ENCODE measurements around the gene UNC5A. TPM values are rescaled to one million over a fixed set of nuclear protein-coding genes. Genes with fewer than 3 reads are reported as not detected.

Gene UNC5A
- total RNA-seq, 2 experiments from 2014 or later, result not detected

DNA sequence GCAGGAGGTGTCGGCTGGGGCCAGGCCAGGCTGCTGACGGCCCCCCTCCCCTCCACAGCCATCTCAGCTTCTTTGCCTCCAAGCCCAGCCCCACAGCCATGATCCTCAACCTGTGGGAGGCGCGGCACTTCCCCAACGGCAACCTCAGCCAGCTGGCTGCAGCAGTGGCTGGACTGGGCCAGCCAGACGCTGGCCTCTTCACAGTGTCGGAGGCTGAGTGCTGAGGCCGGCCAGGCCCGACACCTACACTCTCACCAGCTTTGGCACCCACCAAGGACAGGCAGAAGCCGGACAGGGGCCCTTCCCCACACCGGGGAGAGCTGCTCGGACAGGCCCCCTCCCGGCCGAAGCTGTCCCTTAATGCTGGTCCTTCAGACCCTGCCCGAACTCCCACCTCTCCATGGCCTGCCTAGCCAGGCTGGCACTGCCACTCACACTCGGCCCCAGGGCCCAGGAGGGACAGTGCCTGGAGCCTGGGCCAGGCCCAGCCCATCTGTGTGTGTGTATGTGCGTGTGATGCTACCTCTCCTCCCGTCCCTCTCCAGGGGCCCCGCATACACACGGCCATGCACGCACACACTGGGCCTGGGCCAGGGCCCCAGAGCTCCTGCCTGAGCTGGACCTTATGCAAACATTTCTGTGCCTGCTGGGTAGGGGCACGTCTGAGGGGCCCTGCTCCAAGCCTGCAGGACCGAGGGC is 69.5 kb downstream of the UNC5A start:
- H3K36me3 ChIP-seq (ENCODE audit: insufficient read depth, low read length), result no peaks in the 10 kb centered on the region
- DNase-seq (no peak), ATAC-seq (ENCODE audit: poor library complexity) (no peak)
- ChIA-PET CTCF (no interaction called here), POLR2A (no interaction called here)
- Mint-ChIP-seq H3K27me3 (peaks cover 21% of the 10 kb centered on the region), H3K9me3 (no peaks in the 10 kb centered on the region), H3K27ac (no peak overlapping the region), H3K4me1 (ENCODE audit: low read depth) (no peaks in the 10 kb centered on the region), H3K4me3 (no peak overlapping the region), H3K36me3 (ENCODE audit: low read depth) (no peaks in the 10 kb centered on the region)
- TF ChIP-seq, protein P1, sequence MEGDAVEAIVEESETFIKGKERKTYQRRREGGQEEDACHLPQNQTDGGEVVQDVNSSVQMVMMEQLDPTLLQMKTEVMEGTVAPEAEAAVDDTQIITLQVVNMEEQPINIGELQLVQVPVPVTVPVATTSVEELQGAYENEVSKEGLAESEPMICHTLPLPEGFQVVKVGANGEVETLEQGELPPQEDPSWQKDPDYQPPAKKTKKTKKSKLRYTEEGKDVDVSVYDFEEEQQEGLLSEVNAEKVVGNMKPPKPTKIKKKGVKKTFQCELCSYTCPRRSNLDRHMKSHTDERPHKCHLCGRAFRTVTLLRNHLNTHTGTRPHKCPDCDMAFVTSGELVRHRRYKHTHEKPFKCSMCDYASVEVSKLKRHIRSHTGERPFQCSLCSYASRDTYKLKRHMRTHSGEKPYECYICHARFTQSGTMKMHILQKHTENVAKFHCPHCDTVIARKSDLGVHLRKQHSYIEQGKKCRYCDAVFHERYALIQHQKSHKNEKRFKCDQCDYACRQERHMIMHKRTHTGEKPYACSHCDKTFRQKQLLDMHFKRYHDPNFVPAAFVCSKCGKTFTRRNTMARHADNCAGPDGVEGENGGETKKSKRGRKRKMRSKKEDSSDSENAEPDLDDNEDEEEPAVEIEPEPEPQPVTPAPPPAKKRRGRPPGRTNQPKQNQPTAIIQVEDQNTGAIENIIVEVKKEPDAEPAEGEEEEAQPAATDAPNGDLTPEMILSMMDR (IDR thresholded peaks at IDR 0.05), result no peak
- peaks cover 9 to 25% of the 10 kb centered on the region in 2 experiments for H3K27me3 ChIP-seq (ENCODE audit: control insufficient read depth in 1 of 2, insufficient read depth in 2 of 2, low read length in 2 of 2)
- H3K9me3 ChIP-seq (ENCODE audit: control insufficient read depth in 1 of 2, insufficient read depth in 1 of 2, low read length in 2 of 2), result peaks cover 0 to 22% of the 10 kb centered on the region in 2 experiments
- H3K27ac ChIP-seq (ENCODE audit: low read depth in 1 of 2, low read length in 2 of 2), result no peak overlapping the region
- no peak overlapping the region for H3K4me3 ChIP-seq (ENCODE audit: low read length)
- intact Hi-C loops (cut with DNase I, micrococcal nuclease), result no loop called here
- H3K4me1 ChIP-seq (ENCODE audit: insufficient read depth, low read length), result peaks cover 7% of the 10 kb centered on the region

DNA sequence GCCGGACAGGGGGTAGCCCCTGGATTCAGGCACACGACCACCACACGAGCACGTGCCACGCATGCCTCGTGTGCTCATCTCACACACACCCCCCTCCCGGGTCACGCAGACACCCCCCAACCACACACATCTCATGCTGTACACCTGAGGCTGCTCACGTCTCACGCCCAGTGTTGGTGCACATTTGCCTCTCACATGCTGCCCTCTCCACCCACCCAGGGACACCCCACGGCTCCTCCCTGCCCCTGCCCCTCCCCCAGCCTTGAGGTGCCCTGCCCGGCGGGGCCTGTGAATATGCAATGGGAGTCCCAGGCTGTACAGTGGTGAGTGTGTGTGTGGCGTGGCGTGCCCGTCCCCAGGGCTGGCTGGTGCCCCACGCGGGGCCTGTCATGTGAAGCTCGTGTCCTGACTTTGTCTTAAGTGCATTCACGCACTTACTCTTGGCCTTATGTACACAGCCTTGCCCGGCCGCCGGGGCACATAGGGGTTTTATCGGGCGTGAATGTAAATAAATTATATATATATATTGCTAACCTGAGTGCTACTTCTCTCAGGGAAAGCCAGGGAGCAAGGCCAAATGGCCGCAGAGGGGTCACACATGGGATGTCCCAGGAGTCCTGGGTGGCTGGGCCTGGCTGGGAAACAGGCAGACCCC is 70.1 kb downstream of the UNC5A start:
- no peak overlapping the region for H3K27ac ChIP-seq (ENCODE audit: low read depth in 1 of 2, low read length in 2 of 2)
- Mint-ChIP-seq H3K4me1 (ENCODE audit: low read depth) (no peaks in the 10 kb centered on the region), H3K36me3 (ENCODE audit: low read depth) (no peaks in the 10 kb centered on the region), H3K9me3 (no peaks in the 10 kb centered on the region), H3K4me3 (no peak overlapping the region), H3K27ac (no peak overlapping the region), H3K27me3 (peaks cover 14% of the 10 kb centered on the region)
- intact Hi-C loops (cut with DNase I, micrococcal nuclease), result no loop called here
- DNase-seq (no peak), ATAC-seq (ENCODE audit: poor library complexity) (no peak)
- ChIA-PET POLR2A (no interaction called here), CTCF (no interaction called here)
- peaks cover 11% of the 10 kb centered on the region for H3K4me1 ChIP-seq (ENCODE audit: insufficient read depth, low read length)
- H3K36me3 ChIP-seq (ENCODE audit: insufficient read depth, low read length), result no peaks in the 10 kb centered on the region
- H3K4me3 ChIP-seq (ENCODE audit: low read length), result no peak overlapping the region
- H3K27me3 ChIP-seq (ENCODE audit: control insufficient read depth in 1 of 2, insufficient read depth in 2 of 2, low read length in 2 of 2), result peaks cover 9 to 18% of the 10 kb centered on the region in 2 experiments
- H3K9me3 ChIP-seq (ENCODE audit: control insufficient read depth in 1 of 2, insufficient read depth in 1 of 2, low read length in 2 of 2), result peaks cover 0 to 19% of the 10 kb centered on the region in 2 experiments
- TF ChIP-seq, protein P1 (IDR thresholded peaks at IDR 0.05), result no peak

DNA sequence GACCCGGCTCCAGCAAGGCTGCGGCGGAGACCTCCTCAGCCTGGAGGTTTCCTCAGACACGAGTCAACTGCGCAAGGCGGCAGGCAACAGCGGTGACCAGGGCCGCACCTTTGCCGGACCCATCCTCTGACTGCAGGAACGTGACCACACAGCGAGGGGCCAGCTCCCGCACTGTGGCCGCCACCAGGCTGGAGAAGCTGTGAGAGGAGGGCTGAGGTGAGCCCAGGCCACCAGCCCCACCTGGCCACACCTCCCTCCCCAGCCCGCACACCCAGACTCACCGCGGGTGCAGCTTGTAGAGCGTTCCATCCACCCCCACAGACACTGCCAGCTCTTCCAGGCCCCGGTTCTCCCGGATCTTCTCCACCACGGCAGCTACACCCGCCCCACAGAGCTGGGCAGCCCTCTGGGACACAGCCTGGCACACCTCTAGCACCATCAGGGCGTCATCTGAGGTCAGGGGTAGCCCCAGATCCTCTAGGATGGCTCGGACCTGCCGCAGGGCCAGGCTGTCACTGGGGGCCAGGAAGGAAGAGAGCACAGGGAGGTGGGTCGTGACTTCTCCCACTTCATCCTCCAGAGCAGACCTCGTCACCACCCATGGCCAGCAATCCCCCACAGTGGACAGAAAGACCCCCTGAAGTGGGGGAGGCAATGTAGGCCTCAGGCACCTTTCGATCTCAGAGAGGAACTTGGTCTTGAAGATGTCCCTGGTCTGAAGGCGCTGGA is 70.8 kb downstream of the UNC5A start:
- H3K4me1 Mint-ChIP-seq (ENCODE audit: low read depth), result no peaks in the 10 kb centered on the region
- no peak overlapping the region for H3K27ac Mint-ChIP-seq
- ATAC-seq (ENCODE audit: poor library complexity) (no peak), DNase-seq (no peak)
- no peaks in the 10 kb centered on the region for H3K9me3 Mint-ChIP-seq
- H3K36me3 Mint-ChIP-seq (ENCODE audit: low read depth), result no peaks in the 10 kb centered on the region
- Histone ChIP-seq H3K27me3 (ENCODE audit: control insufficient read depth in 1 of 2, insufficient read depth in 2 of 2, low read length in 2 of 2) (peaks cover 9 to 12% of the 10 kb centered on the region in 2 experiments), H3K4me3 (ENCODE audit: low read length) (no peak overlapping the region), H3K9me3 (ENCODE audit: control insufficient read depth in 1 of 2, insufficient read depth in 1 of 2, low read length in 2 of 2) (peaks cover 0 to 13% of the 10 kb centered on the region in 2 experiments), H3K36me3 (ENCODE audit: insufficient read depth, low read length) (no peaks in the 10 kb centered on the region), H3K4me1 (ENCODE audit: insufficient read depth, low read length) (peaks cover 7% of the 10 kb centered on the region), H3K27ac (ENCODE audit: low read depth in 1 of 2, low read length in 2 of 2) (no peak overlapping the region)
- TF ChIP-seq, protein P1 (IDR thresholded peaks at IDR 0.05), result no peak
- ChIA-PET CTCF (no interaction called here), POLR2A (no interaction called here)
- H3K27me3 Mint-ChIP-seq, result peaks cover 7% of the 10 kb centered on the region
- intact Hi-C loops (cut with DNase I, micrococcal nuclease), result no loop called here
- no peak overlapping the region for H3K4me3 Mint-ChIP-seq

All from CD4-positive, alpha-beta T cell (primary cell).